ENCODE results near the gene KAT6B.

GRCh38 chr10:74922921-74923320, 96.5 kb downstream of the KAT6B start:
- no peak for TF ChIP-seq SP2 (tag by site-specific recombination; IDR thresholded peaks at IDR 0.05)
- TF ChIP-seq ZNF621 (tag by site-specific recombination; IDR thresholded peaks at IDR 0.05): no peak
- no peak for TF ChIP-seq ZNF157 (tag by site-specific recombination; IDR thresholded peaks at IDR 0.05)
- TF ChIP-seq CTCF (tag by site-specific recombination; IDR thresholded peaks at IDR 0.05): no peak
- TF ChIP-seq ZSCAN18 (tag by site-specific recombination; IDR thresholded peaks at IDR 0.05): no peak
- no peak for TF ChIP-seq ZNF600 (tag by site-specific recombination; IDR thresholded peaks at IDR 0.05)
- TF ChIP-seq KLF8 (tag by site-specific recombination; IDR thresholded peaks at IDR 0.05): no peak
- TF ChIP-seq ZNF830 (tag by site-specific recombination; IDR thresholded peaks at IDR 0.05; ENCODE audit: low read depth): no peak
- TF ChIP-seq GLIS1 (tag by site-specific recombination; IDR thresholded peaks at IDR 0.05): no peak

Data from HEK293 (cell line).